ENCODE results near the gene GLUL. TPM values are rescaled to one million over a fixed set of nuclear protein-coding genes. Genes with fewer than 3 reads are reported as not detected.

GLUL gene
- polyA plus RNA-seq (ENCODE audit: low read depth in 6 of 6): 10 to 100 TPM; 35.7 to 93.8 (median 65.5) TPM

GRCh38 chr1:182391362-182392049, at the start of gene GLUL:
GLUL (minus strand) TSS chr1:182391790; CDS start chr1:182388737, 3,053 bp downstream.
- H3K27me3 Mint-ChIP-seq: peaks cover 0 to under 1% (median 0%) of the 10 kb centered on the region in 3 donors
- H3K4me3 Mint-ChIP-seq: peak within 1 kb of the TSS; percentile 94 to 99 (median 98)
- peak; percentile 79 to 81 for ATAC-seq (ENCODE audit: low read depth in 2 of 2)
- DNase-seq: peak; percentile 80
- peaks cover 0 to under 1% of the 10 kb centered on the region in 2 donors for H3K36me3 Mint-ChIP-seq
- peaks cover 27 to 28% (median 27%) of the 10 kb centered on the region in 3 donors for H3K4me1 Mint-ChIP-seq
- no peaks in the 10 kb centered on the region for H3K9me3 Mint-ChIP-seq
- peak within 1 kb of the TSS; percentile 21 to 95 (median 88) for H3K27ac Mint-ChIP-seq

- no peak overlapping the region for H3K27ac Mint-ChIP-seq
- no peaks in the 10 kb centered on the region for H3K4me1 Mint-ChIP-seq
- no peak for ATAC-seq (ENCODE audit: low read depth in 2 of 2)
Measured at GRCh38 chr1:182438326-182438725, 46.7 kb upstream of the GLUL start.

GRCh38 chr1:182433580-182433979, 42.0 kb upstream of the GLUL start:
- H3K27me3 Mint-ChIP-seq: peaks cover 0 to 16% (median 15%) of the 10 kb centered on the region in 3 donors
- peaks cover 0 to 12% of the 10 kb centered on the region in 2 donors for H3K36me3 Mint-ChIP-seq
- DNase-seq (no peak), ATAC-seq (ENCODE audit: low read depth in 2 of 2) (no peak)
- H3K4me1 Mint-ChIP-seq: peaks cover 0 to 7% (median 6%) of the 10 kb centered on the region in 3 donors
- peaks cover 3 to 11% (median 6%) of the 10 kb centered on the region in 7 donors for H3K9me3 Mint-ChIP-seq
- no peak overlapping the region for H3K27ac Mint-ChIP-seq
- H3K4me3 Mint-ChIP-seq: no peak overlapping the region

More at GRCh38 chr1:182438326-182438725, 46.7 kb upstream of the GLUL start:
- no peak for DNase-seq
- H3K4me3 Mint-ChIP-seq: no peak overlapping the region
- H3K9me3 Mint-ChIP-seq: peaks cover 5 to 15% (median 7%) of the 10 kb centered on the region in 7 donors
- peaks cover 0 to 16% (median 15%) of the 10 kb centered on the region in 3 donors for H3K27me3 Mint-ChIP-seq
- H3K36me3 Mint-ChIP-seq: peaks cover 0 to 14% of the 10 kb centered on the region in 2 donors

GRCh38 chr1:182431278-182431677, 39.7 kb upstream of the GLUL start:
- Mint-ChIP-seq H3K27ac (no peak overlapping the region), H3K4me3 (no peak overlapping the region), H3K27me3 (no peaks in the 10 kb centered on the region), H3K9me3 (no peaks in the 10 kb centered on the region), H3K36me3 (no peaks in the 10 kb centered on the region), H3K4me1 (peaks cover 0 to 7% (median 6%) of the 10 kb centered on the region in 3 donors)
- ATAC-seq (ENCODE audit: low read depth in 2 of 2): no peak
- DNase-seq: no peak

- Mint-ChIP-seq H3K27ac (peak overlapping the region in 1 of 6 donors; percentile 60), H3K36me3 (no peaks in the 10 kb centered on the region), H3K4me3 (no peak overlapping the region), H3K27me3 (no peaks in the 10 kb centered on the region), H3K4me1 (peaks cover 0 to 7% (median 6%) of the 10 kb centered on the region in 3 donors), H3K9me3 (no peaks in the 10 kb centered on the region)
- no peak for DNase-seq
- ATAC-seq (ENCODE audit: low read depth in 2 of 2): peak in 1 of 2 donors; percentile 63
Measured at GRCh38 chr1:182430263-182431068, 38.9 kb upstream of the GLUL start.

GRCh38 chr1:182428043-182428442, 36.5 kb upstream of the GLUL start:
- H3K27me3 Mint-ChIP-seq: no peaks in the 10 kb centered on the region
- H3K4me1 Mint-ChIP-seq: peaks cover 0 to 7% (median 6%) of the 10 kb centered on the region in 3 donors
- H3K9me3 Mint-ChIP-seq: no peaks in the 10 kb centered on the region
- no peaks in the 10 kb centered on the region for H3K36me3 Mint-ChIP-seq
- DNase-seq: no peak
- ATAC-seq (ENCODE audit: low read depth in 2 of 2): no peak
- H3K4me3 Mint-ChIP-seq: no peak overlapping the region
- H3K27ac Mint-ChIP-seq: no peak overlapping the region

- DNase-seq (no peak), ATAC-seq (ENCODE audit: low read depth in 2 of 2) (no peak)
- Mint-ChIP-seq H3K27ac (peak overlapping the region in 1 of 6 donors; percentile 17), H3K4me1 (peaks cover 0 to 7% (median 6%) of the 10 kb centered on the region in 3 donors), H3K36me3 (no peaks in the 10 kb centered on the region), H3K27me3 (no peaks in the 10 kb centered on the region), H3K9me3 (no peaks in the 10 kb centered on the region), H3K4me3 (no peak overlapping the region)
Measured at GRCh38 chr1:182426442-182427430, 35.1 kb upstream of the GLUL start.

- no peak for DNase-seq
- Mint-ChIP-seq H3K9me3 (no peaks in the 10 kb centered on the region), H3K4me3 (no peak overlapping the region), H3K27me3 (peaks cover 10 to 45% (median 42%) of the 10 kb centered on the region in 3 donors), H3K4me1 (no peaks in the 10 kb centered on the region), H3K27ac (no peak overlapping the region), H3K36me3 (no peaks in the 10 kb centered on the region)
- no peak for ATAC-seq (ENCODE audit: low read depth in 2 of 2)
Measured at GRCh38 chr1:182415789-182416188, 24.2 kb upstream of the GLUL start.

- H3K27me3 Mint-ChIP-seq: peaks cover 13 to 52% (median 40%) of the 10 kb centered on the region in 3 donors
- H3K27ac Mint-ChIP-seq: no peak overlapping the region
- no peak for DNase-seq
- no peaks in the 10 kb centered on the region for H3K9me3 Mint-ChIP-seq
- H3K36me3 Mint-ChIP-seq: no peaks in the 10 kb centered on the region
- no peak overlapping the region for H3K4me3 Mint-ChIP-seq
- ATAC-seq (ENCODE audit: low read depth in 2 of 2): no peak
- H3K4me1 Mint-ChIP-seq: no peaks in the 10 kb centered on the region
Measured at GRCh38 chr1:182413969-182414368, 22.4 kb upstream of the GLUL start.

GRCh38 chr1:182413486-182413885, 21.9 kb upstream of the GLUL start:
- H3K4me3 Mint-ChIP-seq: no peak overlapping the region
- H3K27me3 Mint-ChIP-seq: peaks cover 14 to 51% (median 40%) of the 10 kb centered on the region in 3 donors

GRCh38 chr1:182410620-182411273, 19.2 kb upstream of the GLUL start:
- peaks cover 0 to 4% (median 0%) of the 10 kb centered on the region in 7 donors for H3K9me3 Mint-ChIP-seq
- no peak for ATAC-seq (ENCODE audit: low read depth in 2 of 2)
- no peak overlapping the region for H3K27ac Mint-ChIP-seq
- H3K27me3 Mint-ChIP-seq: peaks cover 9 to 61% (median 46%) of the 10 kb centered on the region in 3 donors
- DNase-seq: no peak
- no peaks in the 10 kb centered on the region for H3K4me1 Mint-ChIP-seq
- H3K36me3 Mint-ChIP-seq: no peaks in the 10 kb centered on the region
- H3K4me3 Mint-ChIP-seq: no peak overlapping the region

More at GRCh38 chr1:182413486-182413885, 21.9 kb upstream of the GLUL start:
- Mint-ChIP-seq H3K9me3 (no peaks in the 10 kb centered on the region), H3K4me1 (no peaks in the 10 kb centered on the region), H3K36me3 (no peaks in the 10 kb centered on the region), H3K27ac (no peak overlapping the region)
- no peak for ATAC-seq (ENCODE audit: low read depth in 2 of 2)
- DNase-seq: no peak

- no peak overlapping the region for H3K4me3 Mint-ChIP-seq
- H3K27ac Mint-ChIP-seq: no peak overlapping the region
- peaks cover 0 to 10% (median 4%) of the 10 kb centered on the region in 7 donors for H3K9me3 Mint-ChIP-seq
- DNase-seq: no peak
- no peak for ATAC-seq (ENCODE audit: low read depth in 2 of 2)
- no peaks in the 10 kb centered on the region for H3K36me3 Mint-ChIP-seq
- H3K27me3 Mint-ChIP-seq: peaks cover 13 to 61% (median 45%) of the 10 kb centered on the region in 3 donors
- no peaks in the 10 kb centered on the region for H3K4me1 Mint-ChIP-seq
Measured at GRCh38 chr1:182410138-182410537, 18.5 kb upstream of the GLUL start.
